Measurements from ENCODE around the gene MLLT3. TPM values are rescaled to one million over a fixed set of nuclear protein-coding genes. Genes with fewer than 3 reads are reported as not detected.

Gene MLLT3
- total and polyA plus RNA-seq, 2 experiments from 2014 or later: 13.7 to 39.2 TPM

DNA sequence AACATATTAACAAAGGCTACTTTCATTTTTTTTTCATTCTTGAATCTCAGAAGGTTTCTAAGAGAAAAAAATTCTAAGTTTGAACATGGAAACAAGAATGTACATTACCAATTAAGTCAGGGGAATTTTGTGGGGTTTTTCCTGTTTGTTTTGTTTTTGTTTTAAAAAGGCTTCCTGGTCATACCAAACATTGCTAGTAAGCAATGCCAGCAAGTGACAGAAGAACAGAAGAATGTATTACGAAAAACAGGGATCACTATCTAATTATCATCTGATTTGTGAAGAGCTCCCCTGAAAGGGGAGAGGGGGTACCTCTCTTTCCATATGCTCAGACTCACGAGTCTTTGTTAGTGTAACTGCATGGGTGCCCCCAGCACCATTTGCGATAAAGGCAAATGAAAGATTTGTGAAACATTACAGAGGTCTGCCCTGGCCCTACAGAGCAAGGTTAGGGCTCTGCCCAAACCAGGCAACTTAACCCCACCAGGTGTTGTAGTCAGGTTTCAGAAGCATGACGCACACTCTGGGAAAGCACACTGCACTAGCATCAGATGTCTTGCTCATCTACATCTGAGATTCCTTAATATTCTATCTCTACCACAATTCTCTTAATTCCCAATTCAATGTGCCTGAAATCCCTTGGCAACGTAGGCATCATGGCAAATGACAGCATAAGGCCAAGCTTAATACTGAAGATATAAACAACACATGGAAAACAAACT, 268.2 kb downstream of the MLLT3 start:
- Histone ChIP-seq H3K36me3 (replicated peaks; ENCODE audit: insufficient read depth, low read depth) (no peaks in the 10 kb centered on the region), H3K4me2 (peak overlapping the region; percentile 12), H3K9me2 (replicated peaks; ENCODE audit: insufficient read depth) (no peaks in the 10 kb centered on the region), H3K4me1 (ENCODE audit: insufficient read depth) (peaks cover 33% of the 10 kb centered on the region), H3K27me3 (no peaks in the 10 kb centered on the region), H4K20me1 (ENCODE audit: insufficient read depth, poor library complexity, severe bottlenecking) (no peaks in the 10 kb centered on the region), H3K4me3 (no peak overlapping the region), H2AFZ (no peak overlapping the region), H3K79me2 (no peaks in the 10 kb centered on the region), H3K9me3 (ENCODE audit: low read depth) (no peaks in the 10 kb centered on the region), H3K27ac (peak overlapping the region; percentile 49)
- DNase-seq (ENCODE audit: low spot score): no peak
- TF ChIP-seq CTCF (IDR thresholded peaks at IDR 0.05; ENCODE audit: poor library complexity) (no peak), EZH2 (IDR thresholded peaks at IDR 0.05; ENCODE audit: borderline replicate concordance) (no peak), EZH2phosphoT487 (IDR thresholded peaks at IDR 0.05; ENCODE audit: low read depth, severe bottlenecking, unreplicated experiment) (no peak)
- WGBS (ENCODE audit: low lambda C conversion rate, missing lambda C conversion rate): 77% methylated on average over 5 of the region's 5 CpGs

- Histone ChIP-seq H2AFZ (no peak overlapping the region), H3K27me3 (no peaks in the 10 kb centered on the region), H3K4me2 (no peak overlapping the region), H3K9me3 (ENCODE audit: low read depth) (no peaks in the 10 kb centered on the region), H3K4me1 (ENCODE audit: insufficient read depth) (peaks cover 32% of the 10 kb centered on the region), H4K20me1 (ENCODE audit: insufficient read depth, poor library complexity, severe bottlenecking) (no peaks in the 10 kb centered on the region), H3K79me2 (no peaks in the 10 kb centered on the region), H3K36me3 (replicated peaks; ENCODE audit: insufficient read depth, low read depth) (no peaks in the 10 kb centered on the region), H3K27ac (no peak overlapping the region), H3K4me3 (no peak overlapping the region), H3K9me2 (replicated peaks; ENCODE audit: insufficient read depth) (no peaks in the 10 kb centered on the region)
- 83% methylated on average over 1 of the region's 1 CpG for WGBS (ENCODE audit: low lambda C conversion rate, missing lambda C conversion rate)
- no peak for DNase-seq (ENCODE audit: low spot score)
- no peak for TF ChIP-seq CTCF (IDR thresholded peaks at IDR 0.05; ENCODE audit: poor library complexity)
- TF ChIP-seq EZH2 (IDR thresholded peaks at IDR 0.05; ENCODE audit: borderline replicate concordance): no peak
- no peak for TF ChIP-seq EZH2phosphoT487 (IDR thresholded peaks at IDR 0.05; ENCODE audit: low read depth, severe bottlenecking, unreplicated experiment)
Observed at GRCh38 chr9:20353524-20353923, 268.8 kb downstream of the MLLT3 start.

GRCh38 chr9:20352591-20352990, 269.7 kb downstream of the MLLT3 start:
- Histone ChIP-seq H3K36me3 (replicated peaks; ENCODE audit: insufficient read depth, low read depth) (no peaks in the 10 kb centered on the region), H3K4me2 (no peak overlapping the region), H3K79me2 (no peaks in the 10 kb centered on the region), H3K27ac (no peak overlapping the region), H4K20me1 (ENCODE audit: insufficient read depth, poor library complexity, severe bottlenecking) (no peaks in the 10 kb centered on the region), H3K9me2 (replicated peaks; ENCODE audit: insufficient read depth) (no peaks in the 10 kb centered on the region), H3K4me3 (no peak overlapping the region), H3K4me1 (ENCODE audit: insufficient read depth) (peaks cover 23% of the 10 kb centered on the region), H3K27me3 (no peaks in the 10 kb centered on the region), H2AFZ (no peak overlapping the region), H3K9me3 (ENCODE audit: low read depth) (no peaks in the 10 kb centered on the region)
- DNase-seq (ENCODE audit: low spot score): no peak
- WGBS (ENCODE audit: low lambda C conversion rate, missing lambda C conversion rate): 64% methylated on average over 2 of the region's 2 CpGs
- TF ChIP-seq EZH2phosphoT487 (IDR thresholded peaks at IDR 0.05; ENCODE audit: low read depth, severe bottlenecking, unreplicated experiment) (no peak), EZH2 (IDR thresholded peaks at IDR 0.05; ENCODE audit: borderline replicate concordance) (no peak), CTCF (IDR thresholded peaks at IDR 0.05; ENCODE audit: poor library complexity) (no peak)
